Mammary epithelial cell (primary cell): ENCODE results near the gene GRM5.

Experiments used
- EZH2 ChIP-seq: IDR thresholded peaks from 2 replicates; pipeline ENCODE4 v1.6.1; 2012; ENCODE audit warnings: low read length, inconsistent platforms, borderline replicate concordance
- TF ChIP-seq, protein P1 (sequence below), 2 donors: IDR thresholded peaks in 1 of 2; conservative IDR thresholded peaks in 1 of 2; 2 replicates each; pipeline ENCODE4 v1.5.1; 2011 to 2012; ENCODE audit warnings: inconsistent platforms in 2 of 2, low read length in 2 of 2, mild to moderate bottlenecking in 2 of 2, control low read depth in 1 of 2, low read depth in 1 of 2; ENCODE audit not compliant: insufficient read depth in 1 of 2; ENCODE audit errors: extremely low read depth in 1 of 2

DNA sequence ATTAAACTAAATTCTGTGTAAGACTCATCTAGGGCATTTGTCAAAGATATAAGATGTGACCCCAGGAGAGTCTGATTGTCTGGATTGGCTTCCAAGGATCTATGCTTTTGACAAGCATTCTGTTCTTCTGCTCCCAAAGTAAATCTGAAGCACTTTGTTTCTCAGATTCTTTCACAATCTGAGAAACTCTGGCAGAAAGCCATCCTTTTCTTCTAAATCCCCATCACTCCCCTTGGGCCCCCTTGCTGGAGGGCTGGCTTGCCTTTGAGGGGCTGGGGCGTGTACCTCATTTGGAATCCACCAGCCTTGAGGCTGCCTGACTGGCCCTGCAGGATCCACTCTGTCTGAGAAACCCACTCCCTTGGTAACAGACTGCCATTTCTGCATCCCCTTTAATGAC lies 554.8 kb downstream of the GRM5 start:
- TF ChIP-seq EZH2: no peak
- TF ChIP-seq, protein P1, sequence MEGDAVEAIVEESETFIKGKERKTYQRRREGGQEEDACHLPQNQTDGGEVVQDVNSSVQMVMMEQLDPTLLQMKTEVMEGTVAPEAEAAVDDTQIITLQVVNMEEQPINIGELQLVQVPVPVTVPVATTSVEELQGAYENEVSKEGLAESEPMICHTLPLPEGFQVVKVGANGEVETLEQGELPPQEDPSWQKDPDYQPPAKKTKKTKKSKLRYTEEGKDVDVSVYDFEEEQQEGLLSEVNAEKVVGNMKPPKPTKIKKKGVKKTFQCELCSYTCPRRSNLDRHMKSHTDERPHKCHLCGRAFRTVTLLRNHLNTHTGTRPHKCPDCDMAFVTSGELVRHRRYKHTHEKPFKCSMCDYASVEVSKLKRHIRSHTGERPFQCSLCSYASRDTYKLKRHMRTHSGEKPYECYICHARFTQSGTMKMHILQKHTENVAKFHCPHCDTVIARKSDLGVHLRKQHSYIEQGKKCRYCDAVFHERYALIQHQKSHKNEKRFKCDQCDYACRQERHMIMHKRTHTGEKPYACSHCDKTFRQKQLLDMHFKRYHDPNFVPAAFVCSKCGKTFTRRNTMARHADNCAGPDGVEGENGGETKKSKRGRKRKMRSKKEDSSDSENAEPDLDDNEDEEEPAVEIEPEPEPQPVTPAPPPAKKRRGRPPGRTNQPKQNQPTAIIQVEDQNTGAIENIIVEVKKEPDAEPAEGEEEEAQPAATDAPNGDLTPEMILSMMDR (conservative IDR thresholded peaks at IDR 0.05 in 1 of 2, IDR thresholded peaks at IDR 0.05 in 1 of 2; ENCODE audit: extremely low read depth in 1 of 2, insufficient read depth in 1 of 2, low read depth in 1 of 2, low read length in 2 of 2): no peak
